LoVo (cell line): ENCODE measurements around the gene PDE6A.

Experiments used
- DNase-seq: peaks from one replicate; pipeline ENCODE4 v3.0.0-alpha.2; 2016; ENCODE audit warnings: low spot score

PDE6A gene

DNA sequence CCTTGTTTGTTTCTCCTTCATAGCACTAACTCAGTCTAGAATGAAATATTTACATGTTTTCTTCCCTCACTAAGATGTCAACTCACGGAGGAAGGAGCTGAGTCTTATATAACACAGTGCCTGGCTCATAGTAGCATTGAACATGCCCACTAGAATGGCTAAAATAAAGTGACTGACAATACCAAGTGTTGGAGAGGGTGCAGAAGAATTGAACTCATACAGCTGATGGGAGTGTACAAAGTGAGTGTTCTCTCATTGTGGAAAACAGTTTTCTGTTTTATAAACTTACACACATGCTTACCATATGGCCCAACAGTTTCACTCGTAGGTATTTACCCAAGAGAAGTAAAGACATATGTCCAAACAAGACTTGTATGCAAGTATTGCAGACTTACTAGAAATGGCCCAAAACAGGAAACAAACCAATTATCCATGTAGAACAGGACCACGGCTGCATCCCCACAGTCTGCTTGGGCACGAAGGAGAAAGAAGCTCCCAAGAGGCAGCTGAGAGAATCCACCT is 127.0 kb downstream of the PDE6A start:
- no peak for DNase-seq

DNA sequence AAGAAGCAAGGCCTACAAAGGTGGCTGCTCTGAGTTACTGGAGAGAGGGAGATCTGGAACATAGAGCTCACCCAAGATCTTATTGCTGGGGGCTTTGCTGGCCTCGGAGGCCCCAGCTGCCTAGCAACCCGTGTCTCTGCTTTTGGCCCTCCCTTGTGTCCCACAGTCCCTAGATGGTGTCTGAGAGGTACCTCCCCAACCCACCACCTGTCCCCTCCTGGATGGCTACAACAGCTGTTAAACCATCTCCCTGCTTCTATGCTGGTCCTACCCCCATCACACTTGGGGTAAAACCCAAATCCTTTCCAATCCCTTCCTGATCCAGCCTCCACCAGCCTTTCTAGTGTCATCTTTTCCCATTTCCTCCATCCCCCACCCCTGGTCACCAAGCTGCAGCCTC is 127.9 kb downstream of the PDE6A start:
- no peak for DNase-seq

DNA sequence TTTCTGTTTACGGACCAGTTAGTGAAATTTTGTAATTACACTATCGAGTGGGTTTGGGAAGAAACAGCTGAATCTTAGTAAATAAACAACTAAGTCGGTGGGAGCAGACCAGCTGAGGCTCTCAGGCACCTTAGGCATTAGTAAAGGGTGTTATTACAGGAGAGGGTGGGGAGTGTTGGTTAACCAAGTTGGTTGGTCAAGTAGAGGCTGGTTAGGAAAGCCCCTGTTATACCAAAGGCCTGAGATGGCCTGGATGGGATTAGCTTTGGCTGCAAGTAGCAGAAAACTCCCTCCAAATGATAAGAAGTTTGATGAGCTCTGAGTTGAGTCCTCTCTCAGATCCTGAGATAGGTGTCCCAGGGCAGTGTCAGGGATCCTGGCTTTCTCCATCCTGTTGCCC is 133.1 kb downstream of the PDE6A start:
- no peak for DNase-seq

DNA sequence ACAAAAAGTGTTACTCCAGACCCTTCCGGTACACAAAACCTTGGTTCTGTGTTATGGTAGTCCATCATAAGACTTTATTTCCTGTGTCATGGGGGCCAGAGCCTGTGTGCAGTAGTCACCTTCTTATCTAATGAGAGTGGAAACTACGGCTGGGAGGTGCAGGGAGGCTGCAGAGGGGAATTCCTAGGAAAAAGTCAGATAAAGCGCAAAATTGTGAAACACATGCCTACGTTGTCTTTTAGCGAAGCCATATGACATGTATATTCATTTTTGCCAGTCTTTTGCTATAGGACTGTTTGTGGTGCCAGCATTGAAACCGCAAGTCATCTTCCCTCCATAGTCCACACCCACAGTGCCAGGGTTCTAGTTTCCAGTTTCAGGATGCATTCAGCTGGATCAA is 133.7 kb downstream of the PDE6A start:
- no peak for DNase-seq

DNA sequence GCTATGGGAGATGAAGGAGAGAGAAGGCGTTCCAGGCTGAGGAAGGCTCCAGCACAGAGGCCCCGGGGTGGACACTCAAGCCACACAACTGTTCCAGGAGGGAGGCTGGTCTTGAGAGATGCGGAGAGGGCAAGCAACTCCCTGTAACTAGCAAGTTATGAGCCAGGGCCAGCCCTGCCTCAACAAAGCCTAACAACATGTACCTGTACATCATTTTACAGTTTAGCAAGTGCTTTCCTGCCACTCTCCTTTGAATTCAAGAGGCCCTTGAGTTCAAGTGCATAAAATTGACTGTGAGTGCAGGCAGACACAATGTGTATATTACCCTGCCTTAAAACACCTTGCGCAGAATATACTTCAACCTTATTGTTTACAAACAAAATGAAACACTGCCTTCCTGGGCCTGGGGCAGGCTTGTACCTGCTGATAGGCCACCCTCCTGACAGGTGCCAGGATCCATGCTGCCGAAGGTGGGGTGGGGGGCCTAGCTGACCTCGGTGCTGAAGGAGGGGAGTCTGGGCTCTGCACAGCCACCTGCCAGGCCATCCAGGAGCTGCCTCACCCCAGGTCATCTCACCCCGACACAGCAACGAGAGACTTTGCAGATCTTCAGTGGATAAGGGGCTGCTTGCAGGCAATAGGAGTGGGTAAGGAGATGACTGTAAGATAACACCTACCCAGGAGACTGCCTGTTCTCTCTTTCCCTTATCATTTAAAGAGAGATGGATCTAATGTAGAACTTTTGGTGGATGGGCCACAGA is 134.5 kb downstream of the PDE6A start:
- DNase-seq, result no peak

DNA sequence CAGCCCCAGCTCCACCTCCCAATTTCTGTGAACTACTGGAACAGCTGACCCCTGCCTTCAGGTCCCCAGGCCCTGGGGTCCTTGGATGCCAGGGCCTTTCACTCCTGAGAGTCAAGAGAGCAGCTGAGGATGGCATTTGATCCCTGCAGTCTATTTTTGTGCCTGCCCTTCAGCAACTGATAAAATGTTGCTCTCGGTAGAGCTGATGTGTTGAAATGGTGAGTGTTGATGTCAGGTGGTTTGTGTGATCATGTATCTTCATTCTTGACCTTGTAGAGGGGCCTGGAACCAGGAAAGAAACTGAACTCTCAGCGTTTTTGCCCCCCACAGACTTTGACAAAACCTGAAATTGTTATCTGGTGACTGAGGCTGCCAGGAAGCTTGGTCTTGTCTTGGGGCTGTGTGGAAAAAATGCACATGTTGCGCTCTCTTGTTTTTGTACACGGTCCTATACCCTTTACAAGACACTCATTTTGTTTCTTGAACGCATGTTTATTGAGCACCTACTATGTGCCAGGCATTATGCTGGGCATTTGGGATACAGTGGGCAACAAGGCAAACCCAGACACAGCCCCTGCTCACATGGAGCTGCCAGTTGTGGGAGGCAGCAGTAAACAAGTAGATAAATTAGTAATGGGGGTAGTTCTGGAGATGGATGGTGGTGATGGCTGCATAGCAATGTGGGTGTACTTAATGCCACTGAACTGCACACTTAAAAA is 136.2 kb downstream of the PDE6A start:
- no peak for DNase-seq
